Ascending aorta (tissue), 2 donors: ENCODE results near the gene CIBAR2. TPM values are rescaled to one million over a fixed set of nuclear protein-coding genes. Genes with fewer than 3 reads are reported as not detected.

Experiments used
- DNase-seq, 2 donors: peaks; one replicate each; pipeline ENCODE4 v3.0.0-alpha.2; 2019; ENCODE audit warnings: low spot score in 2 of 2
- H3K27ac ChIP-seq, 2 donors: fragments of 200-600 bp; sonication (generic); one replicate each; pipeline ENCODE4 v1.5.1; 2016 to 2017; ENCODE audit warnings: mild to moderate bottlenecking in 1 of 2
- H3K27me3 ChIP-seq: fragments of 200-600 bp; sonication (generic); one replicate; pipeline ENCODE4 v1.5.1; 2017
- H3K36me3 ChIP-seq, 2 donors: fragments of 200-600 bp; sonication (generic); one replicate each; pipeline ENCODE4 v1.5.1; 2016
- H3K4me1 ChIP-seq, 2 donors: fragments of 200-600 bp; sonication (generic); one replicate each; pipeline ENCODE4 v1.5.1; 2016 to 2017; ENCODE audit warnings: mild to moderate bottlenecking in 1 of 2
- H3K4me3 ChIP-seq, 2 donors: fragments of 200-600 bp; sonication (generic); one replicate each; pipeline ENCODE4 v1.5.1; 2016 to 2017; ENCODE audit warnings: mild to moderate bottlenecking in 1 of 2
- H3K9me3 ChIP-seq, 2 donors: fragments of 200-600 bp; sonication (generic); one replicate each; pipeline ENCODE4 v1.5.1; 2016
- intact Hi-C: fragments of 100-400 bp; cut with DNase I; formaldehyde crosslinking; loops from one replicate; pipeline ENCODE4 v1.15.1; 2023
- total RNA-seq: library from RNA; depleted of rRNA; stranded (reverse); fragments of >200 nt; gene quantifications from one replicate; pipeline ENCODE4 v1.1.0, GENCODE V29; 2016
- TF ChIP-seq, protein P1 (sequence below), 3 experiments: fragments of 200-600 bp in 2 of 3; fragments of 450-650 bp in 1 of 3; sonication (generic) in 2 of 3; IDR thresholded peaks; one replicate each; pipeline ENCODE4 v1.5.1; 2016 to 2019; ENCODE audit warnings: antibody characterized with exemption in 3 of 3, mild to moderate bottlenecking in 1 of 3, moderate library complexity in 1 of 3

The CIBAR2 gene
- total RNA-seq, 1 donor from 2014 or later: not detected

DNA sequence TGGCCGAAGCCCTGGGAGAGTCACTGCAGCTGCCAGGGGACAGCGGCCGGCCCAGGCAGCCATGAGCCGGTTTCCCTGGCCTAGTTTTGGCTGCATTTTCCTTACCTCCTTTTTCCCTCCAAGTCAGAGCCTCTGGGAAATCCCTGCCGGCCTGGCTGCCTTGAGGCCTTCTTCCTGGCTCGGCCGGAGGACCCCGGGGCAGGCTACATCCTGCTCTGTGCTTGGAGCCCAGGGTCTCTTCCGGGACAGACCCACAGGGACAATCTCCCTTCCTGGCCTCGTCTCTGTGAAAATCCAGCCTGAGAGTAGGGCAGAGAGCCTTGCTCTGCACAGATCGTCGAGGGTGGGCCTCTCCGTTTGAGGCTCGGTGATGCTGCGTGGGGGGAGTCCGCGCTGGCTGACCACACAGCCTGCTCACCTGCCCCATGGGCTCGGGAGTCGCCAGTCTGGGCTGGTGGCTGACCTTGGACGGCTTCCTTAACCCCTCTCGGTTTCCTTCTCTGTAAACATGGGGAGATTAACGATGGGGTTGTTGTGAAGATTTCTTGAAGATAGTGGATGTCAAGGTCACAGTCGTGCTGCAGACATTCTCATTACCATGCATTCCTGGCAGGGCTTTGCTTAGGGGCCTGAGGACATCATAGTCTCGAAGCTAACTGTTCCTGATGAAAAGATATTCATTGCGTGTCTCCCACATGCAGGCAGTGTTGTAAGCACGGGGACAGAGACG, 34.8 kb upstream of the CIBAR2 start:
- TF ChIP-seq, protein P1, sequence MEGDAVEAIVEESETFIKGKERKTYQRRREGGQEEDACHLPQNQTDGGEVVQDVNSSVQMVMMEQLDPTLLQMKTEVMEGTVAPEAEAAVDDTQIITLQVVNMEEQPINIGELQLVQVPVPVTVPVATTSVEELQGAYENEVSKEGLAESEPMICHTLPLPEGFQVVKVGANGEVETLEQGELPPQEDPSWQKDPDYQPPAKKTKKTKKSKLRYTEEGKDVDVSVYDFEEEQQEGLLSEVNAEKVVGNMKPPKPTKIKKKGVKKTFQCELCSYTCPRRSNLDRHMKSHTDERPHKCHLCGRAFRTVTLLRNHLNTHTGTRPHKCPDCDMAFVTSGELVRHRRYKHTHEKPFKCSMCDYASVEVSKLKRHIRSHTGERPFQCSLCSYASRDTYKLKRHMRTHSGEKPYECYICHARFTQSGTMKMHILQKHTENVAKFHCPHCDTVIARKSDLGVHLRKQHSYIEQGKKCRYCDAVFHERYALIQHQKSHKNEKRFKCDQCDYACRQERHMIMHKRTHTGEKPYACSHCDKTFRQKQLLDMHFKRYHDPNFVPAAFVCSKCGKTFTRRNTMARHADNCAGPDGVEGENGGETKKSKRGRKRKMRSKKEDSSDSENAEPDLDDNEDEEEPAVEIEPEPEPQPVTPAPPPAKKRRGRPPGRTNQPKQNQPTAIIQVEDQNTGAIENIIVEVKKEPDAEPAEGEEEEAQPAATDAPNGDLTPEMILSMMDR (IDR thresholded peaks at IDR 0.05): no peak
- no peak for DNase-seq
- H3K27ac ChIP-seq: peak overlapping the region; percentile 5 to 44
- no peaks in the 10 kb centered on the region for H3K27me3 ChIP-seq
- H3K36me3 ChIP-seq: no peaks in the 10 kb centered on the region
- H3K9me3 ChIP-seq: no peaks in the 10 kb centered on the region
- H3K4me3 ChIP-seq: no peak overlapping the region
- H3K4me1 ChIP-seq: peaks cover 17 to 38% of the 10 kb centered on the region in 2 donors
- intact Hi-C loops: no loop called here

DNA sequence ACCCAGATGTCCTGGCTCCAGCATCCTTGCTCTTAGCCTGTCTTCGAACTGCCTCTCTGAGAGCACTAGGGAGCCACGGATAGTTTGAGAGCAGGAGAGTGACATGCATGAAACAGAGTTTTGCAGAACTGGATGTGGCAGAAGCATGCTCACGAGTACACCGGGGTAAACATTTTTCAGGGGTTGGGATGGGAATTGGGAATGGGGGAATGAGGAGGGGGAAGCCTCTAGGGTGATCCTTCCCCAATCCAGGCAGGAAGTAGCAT, 34.2 kb upstream of the CIBAR2 start:
- no peak overlapping the region for H3K4me3 ChIP-seq
- H3K9me3 ChIP-seq: no peaks in the 10 kb centered on the region
- H3K4me1 ChIP-seq: peaks cover 14 to 36% of the 10 kb centered on the region in 2 donors
- intact Hi-C loops: no loop called here
- TF ChIP-seq, protein P1 (IDR thresholded peaks at IDR 0.05): no peak
- H3K27ac ChIP-seq: peak overlapping the region in 1 of 2 donors; percentile 44
- no peaks in the 10 kb centered on the region for H3K27me3 ChIP-seq
- DNase-seq: no peak
- H3K36me3 ChIP-seq: no peaks in the 10 kb centered on the region

DNA sequence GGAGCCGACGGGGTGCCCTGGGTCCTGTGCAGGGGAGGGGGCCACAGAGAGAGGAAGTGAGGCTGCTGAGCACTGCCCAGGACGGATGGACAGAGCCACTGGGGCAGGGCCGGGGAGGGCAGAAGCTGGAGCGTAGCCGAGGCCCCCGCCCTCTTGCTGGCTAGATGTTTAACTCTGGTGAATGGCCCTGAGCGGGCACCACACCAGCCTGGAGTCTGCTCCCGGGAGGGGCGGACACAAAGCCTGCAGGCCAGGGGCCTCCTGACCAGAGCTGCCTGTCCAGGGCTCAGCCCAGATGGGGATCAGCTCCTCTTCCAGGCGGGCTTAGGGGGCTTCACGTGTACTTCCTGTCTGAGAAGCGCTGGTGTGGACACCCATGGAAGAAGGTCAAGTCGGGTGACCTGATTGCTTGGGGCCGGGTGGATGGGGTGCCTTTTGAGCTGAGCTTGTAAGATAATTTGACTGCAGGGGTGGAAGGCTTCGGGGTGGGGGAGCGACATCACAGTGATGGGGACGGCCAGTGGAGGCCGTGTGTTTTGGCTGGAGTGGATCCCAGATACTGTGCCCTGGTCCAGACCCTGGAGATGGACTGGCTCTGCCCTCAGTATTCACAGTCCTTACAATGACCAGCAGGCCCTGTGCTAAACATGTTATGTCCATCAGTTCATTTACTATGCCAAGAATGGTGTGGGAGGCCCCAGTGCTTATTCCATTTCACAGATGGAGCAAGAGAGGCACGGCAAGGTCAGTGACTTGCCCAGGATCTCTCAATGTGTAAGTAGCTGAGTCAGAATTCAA, 33.7 kb upstream of the CIBAR2 start:
- intact Hi-C loops: no loop called here
- Histone ChIP-seq H3K36me3 (no peaks in the 10 kb centered on the region), H3K27ac (no peak overlapping the region), H3K27me3 (no peaks in the 10 kb centered on the region), H3K9me3 (no peaks in the 10 kb centered on the region), H3K4me1 (peaks cover 10 to 31% of the 10 kb centered on the region in 2 donors), H3K4me3 (no peak overlapping the region)
- TF ChIP-seq, protein P1 (IDR thresholded peaks at IDR 0.05): no peak
- DNase-seq: no peak

DNA sequence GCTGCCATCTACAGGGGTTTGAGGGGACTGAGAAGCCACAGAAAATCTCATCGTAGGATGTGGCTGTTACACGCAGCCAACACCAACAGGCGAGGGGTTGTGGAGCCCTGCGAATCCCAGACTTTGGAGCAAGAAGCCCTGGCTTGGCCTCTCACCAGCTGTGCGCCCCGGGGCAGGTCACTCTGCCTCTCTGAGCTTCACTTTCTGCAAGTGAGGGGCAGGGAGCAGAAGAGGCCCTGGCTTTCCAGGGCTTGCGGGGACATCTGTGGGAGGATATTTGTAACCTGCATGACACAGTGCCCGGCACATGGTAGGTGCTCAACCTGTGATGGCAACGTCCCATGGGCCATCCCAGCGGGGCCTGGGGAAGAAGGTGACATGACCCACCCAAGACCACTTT, 32.9 kb upstream of the CIBAR2 start:
- H3K27ac ChIP-seq: no peak overlapping the region
- no peak for DNase-seq

DNA sequence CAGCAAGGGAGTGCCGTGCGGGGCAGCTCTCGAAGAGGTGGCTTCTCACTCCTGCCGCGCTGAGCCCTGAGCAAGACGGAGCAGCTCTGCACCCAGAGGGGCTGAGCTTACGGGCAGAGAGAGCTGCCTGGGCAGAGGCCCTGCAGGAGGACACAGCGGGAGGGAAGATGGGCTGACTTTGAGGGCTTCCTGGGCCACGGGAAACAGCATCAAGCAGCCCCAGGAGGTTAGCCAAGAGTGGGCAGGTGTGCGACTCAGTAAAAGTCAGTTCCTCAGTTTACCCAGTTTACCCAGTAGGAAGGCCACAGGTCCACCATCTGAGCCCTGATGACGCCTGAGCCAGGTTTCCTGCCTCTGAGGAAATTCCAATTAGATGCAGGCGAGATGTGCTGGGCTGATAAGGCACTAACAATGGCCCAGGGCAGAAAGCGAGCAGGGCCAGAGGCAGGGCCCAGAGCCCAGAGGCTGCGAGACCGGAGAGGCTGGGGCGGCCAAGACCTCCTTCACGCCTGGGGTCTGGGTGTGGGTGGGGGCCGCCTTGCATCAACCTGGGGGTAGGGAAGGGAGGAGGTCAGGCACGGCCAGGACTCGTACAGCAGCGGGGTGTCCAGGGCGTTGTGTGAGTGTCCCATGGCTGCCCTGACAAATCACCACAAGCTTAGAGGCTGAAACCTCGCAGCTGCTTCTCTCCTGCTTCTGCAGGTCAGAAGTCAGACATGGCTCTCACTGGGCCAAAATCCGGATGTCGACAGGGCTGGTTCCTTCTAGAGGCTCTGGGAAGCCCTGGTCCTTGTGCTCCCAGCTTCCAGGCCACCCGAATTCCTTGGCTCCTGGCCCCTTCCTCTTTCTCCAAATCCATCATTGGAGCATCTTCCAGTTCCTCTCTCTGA, 32.0 kb upstream of the CIBAR2 start:
- no peak overlapping the region for H3K4me3 ChIP-seq
- no peaks in the 10 kb centered on the region for H3K9me3 ChIP-seq
- TF ChIP-seq, protein P1 (IDR thresholded peaks at IDR 0.05): no peak
- H3K4me1 ChIP-seq: peaks cover 3 to 15% of the 10 kb centered on the region in 2 donors
- no peak overlapping the region for H3K27ac ChIP-seq
- DNase-seq: no peak
- H3K27me3 ChIP-seq: no peaks in the 10 kb centered on the region
- intact Hi-C loops: no loop called here
- H3K36me3 ChIP-seq: no peaks in the 10 kb centered on the region

More for the DNA sequence above, 32.9 kb upstream of the CIBAR2 start:
- no peaks in the 10 kb centered on the region for H3K27me3 ChIP-seq
- TF ChIP-seq, protein P1 (IDR thresholded peaks at IDR 0.05): no peak
- H3K4me3 ChIP-seq: no peak overlapping the region
- intact Hi-C loops: no loop called here
- H3K9me3 ChIP-seq: no peaks in the 10 kb centered on the region
- no peaks in the 10 kb centered on the region for H3K36me3 ChIP-seq
- peaks cover 8 to 24% of the 10 kb centered on the region in 2 donors for H3K4me1 ChIP-seq
